ENCODE results near the gene PNPLA6. TPM values are rescaled to one million over a fixed set of nuclear protein-coding genes. Genes with fewer than 3 reads are reported as not detected.
A peak's percentile ranks its signal among the peaks of the same experiment; 100 is the strongest.

The PNPLA6 gene
- total and polyA plus RNA-seq, 2 of the 13 experiments (the other 11 are each of a cell fraction or from before 2014, with no cell fraction given) = 24.9 to 28.2 TPM

DNA sequence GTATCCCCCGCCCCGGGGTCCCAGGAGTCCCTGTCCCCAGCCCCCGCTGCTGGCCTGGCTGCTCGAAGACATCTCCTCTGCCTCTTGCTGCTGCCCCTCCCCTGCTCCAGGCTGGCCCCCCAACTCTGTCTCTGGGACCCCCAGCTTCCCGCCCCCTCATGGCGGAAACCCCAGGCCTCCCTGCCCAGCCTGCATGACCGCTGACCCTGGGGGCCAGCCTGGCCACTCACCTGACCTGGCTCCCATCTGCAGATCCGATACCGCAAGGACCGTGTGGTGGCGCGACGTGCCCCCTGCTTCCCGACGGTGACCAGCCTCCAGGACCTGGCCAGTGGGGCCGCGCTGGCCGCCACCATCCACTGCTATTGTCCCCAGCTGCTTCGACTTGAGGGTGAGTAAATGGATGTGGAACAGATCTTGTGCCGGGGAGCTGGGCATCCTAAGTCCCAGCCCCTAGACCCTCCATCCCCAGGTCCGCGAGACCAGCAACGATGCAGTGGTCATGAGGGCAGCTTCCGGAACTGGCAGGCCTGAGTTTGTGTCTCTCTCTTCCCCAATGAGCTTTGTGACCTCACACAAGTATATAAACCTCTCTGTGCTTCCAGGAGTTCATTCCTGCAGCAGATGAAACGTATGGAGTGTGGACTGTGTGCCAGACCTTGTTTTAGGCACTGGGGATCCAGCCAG lies 72.5 kb downstream of the PNPLA6 start:
- Histone ChIP-seq H3K27ac (ENCODE audit: extremely low read length, insufficient read depth, low read length) (no peak overlapping the region), H2AFZ (ENCODE audit: low read length) (no peak overlapping the region), H3K9ac (ENCODE audit: insufficient read depth, low read depth, low read length) (no peak overlapping the region), H3K9me3 (ENCODE audit: low read length) (no peaks in the 10 kb centered on the region), H3K4me1 (ENCODE audit: insufficient read depth, low read length) (no peaks in the 10 kb centered on the region), H3K4me3 (replicated peaks in 1 of 3; ENCODE audit: insufficient read depth in 1 of 3, low read depth in 2 of 3, low read length in 3 of 3) (no peak overlapping the region), H3K36me3 (replicated peaks in 1 of 2; ENCODE audit: control insufficient read depth in 1 of 2, insufficient read depth in 2 of 2, low read length in 2 of 2) (peaks cover 45 to 65% of the 10 kb centered on the region in 2 experiments), H3K27me3 (ENCODE audit: control insufficient read depth in 1 of 2, insufficient read depth in 2 of 2, low read length in 2 of 2) (no peaks in the 10 kb centered on the region), H3K4me2 (ENCODE audit: low read depth, low read length) (no peak overlapping the region), H4K20me1 (ENCODE audit: insufficient read depth, low read length) (peaks cover 24% of the 10 kb centered on the region), H3K79me2 (ENCODE audit: insufficient read depth, low read length) (peaks cover 15% of the 10 kb centered on the region)
- FAIRE-seq = no peak
- in situ Hi-C loops (cut with HindIII; ENCODE audit: extremely low pct_ligation_motif_present, low pct_unique_long_range_greater_than_20kb) (no loop called here), intact Hi-C loops (cut with micrococcal nuclease; ENCODE audit: unreplicated experiment) (no loop called here)
- 96% methylated on average over 7 of the region's 25 CpGs for WGBS (ENCODE audit: low lambda C conversion rate)
- DNase-seq (ENCODE audit: low spot score) = no peak
- BruUV-seq (replicated peaks) = no TSS peak
- no peak for ATAC-seq
- CTCF ChIA-PET (ENCODE audit: low intra/inter-chr PET ratio, low total read pairs) = no interaction called here
- POLR2A ChIA-PET = interaction anchor here (1.1 kb wide), 1 partner anchor 10 kb away, joined by 3 read pairs; no protein-coding TSS in a partner anchor
- TF ChIP-seq TMF1 (CRISPR knock-in tag; IDR thresholded peaks at IDR 0.05; ENCODE audit: low read depth) (no peak), ZNF773 (CRISPR knock-in tag; IDR thresholded peaks at IDR 0.05; ENCODE audit: borderline replicate concordance) (no peak), FOXA1 (IDR thresholded peaks at IDR 0.05) (no peak), FOXA1 (CRISPR knock-in tag; IDR thresholded peaks at IDR 0.05) (no peak), AGO2 (optimal IDR thresholded peaks at IDR 0.05; ENCODE audit: low read depth, low read length) (peak; percentile 84), ZNF724P (CRISPR knock-in tag; IDR thresholded peaks at IDR 0.05; ENCODE audit: borderline replicate concordance) (no peak), KDM4B (CRISPR knock-in tag; IDR thresholded peaks at IDR 0.05) (no peak), SKI (IDR thresholded peaks at IDR 0.05; ENCODE audit: partially characterized antibody) (no peak), ZBTB1 (CRISPR knock-in tag; IDR thresholded peaks at IDR 0.05; ENCODE audit: borderline replicate concordance) (no peak), RBFOX2 (IDR thresholded peaks at IDR 0.05; ENCODE audit: low read depth, low read length) (peak; percentile 52; the same call in 1 of the 2 replicates), ATM (IDR thresholded peaks at IDR 0.05; ENCODE audit: borderline replicate concordance) (no peak), ATF7-NPFF (CRISPR knock-in tag; IDR thresholded peaks at IDR 0.05; ENCODE audit: low read depth) (no peak), XBP1 (CRISPR knock-in tag; IDR thresholded peaks at IDR 0.05) (no peak), ZNF737 (CRISPR knock-in tag; IDR thresholded peaks at IDR 0.05; ENCODE audit: borderline replicate concordance) (no peak), THRA (CRISPR knock-in tag; IDR thresholded peaks at IDR 0.05; ENCODE audit: borderline replicate concordance) (no peak), ZNF768 (CRISPR knock-in tag; IDR thresholded peaks at IDR 0.05) (peak; percentile 60), NPAS2 (CRISPR knock-in tag; IDR thresholded peaks at IDR 0.05; ENCODE audit: borderline replicate concordance) (no peak), ZNF564 (CRISPR knock-in tag; IDR thresholded peaks at IDR 0.05) (no peak), RXRA (CRISPR knock-in tag; IDR thresholded peaks at IDR 0.05) (no peak), THAP9 (CRISPR knock-in tag; IDR thresholded peaks at IDR 0.05; ENCODE audit: borderline replicate concordance) (no peak)
- TF ChIP-seq, protein P1, sequence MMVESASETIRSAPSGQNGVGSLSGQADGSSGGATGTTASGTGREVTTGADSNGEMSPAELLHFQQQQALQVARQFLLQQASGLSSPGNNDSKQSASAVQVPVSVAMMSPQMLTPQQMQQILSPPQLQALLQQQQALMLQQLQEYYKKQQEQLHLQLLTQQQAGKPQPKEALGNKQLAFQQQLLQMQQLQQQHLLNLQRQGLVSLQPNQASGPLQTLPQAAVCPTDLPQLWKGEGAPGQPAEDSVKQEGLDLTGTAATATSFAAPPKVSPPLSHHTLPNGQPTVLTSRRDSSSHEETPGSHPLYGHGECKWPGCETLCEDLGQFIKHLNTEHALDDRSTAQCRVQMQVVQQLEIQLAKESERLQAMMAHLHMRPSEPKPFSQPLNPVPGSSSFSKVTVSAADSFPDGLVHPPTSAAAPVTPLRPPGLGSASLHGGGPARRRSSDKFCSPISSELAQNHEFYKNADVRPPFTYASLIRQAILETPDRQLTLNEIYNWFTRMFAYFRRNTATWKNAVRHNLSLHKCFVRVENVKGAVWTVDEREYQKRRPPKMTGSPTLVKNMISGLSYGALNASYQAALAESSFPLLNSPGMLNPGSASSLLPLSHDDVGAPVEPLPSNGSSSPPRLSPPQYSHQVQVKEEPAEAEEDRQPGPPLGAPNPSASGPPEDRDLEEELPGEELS (CRISPR knock-in tag; IDR thresholded peaks at IDR 0.05) = no peak

Data from HepG2 (cell line).